HepG2 (cell line): ENCODE data around the gene MYL6B. TPM values are rescaled to one million over a fixed set of nuclear protein-coding genes. Genes with fewer than 3 reads are reported as not detected.

Experiments used
- ATF5 ChIP-seq: sonication (generic); formaldehyde crosslinking; IDR thresholded peaks from 2 replicates; pipeline ENCODE4 v1.4.0; 2020; ENCODE audit warnings: mild to moderate bottlenecking, low read depth, missing genetic modification reagents
- ESRRA ChIP-seq: sonication (generic); formaldehyde crosslinking; IDR thresholded peaks from 2 replicates; pipeline ENCODE4 v1.5.1; 2020; ENCODE audit warnings: mild to moderate bottlenecking, low read depth, missing genetic modification reagents
- HDAC2 ChIP-seq: sonication (generic); formaldehyde crosslinking; IDR thresholded peaks from 2 replicates; pipeline ENCODE4 v1.4.0; 2020; ENCODE audit warnings: missing genetic modification reagents
- HMGXB3 ChIP-seq: sonication (generic); formaldehyde crosslinking; IDR thresholded peaks from 2 replicates; pipeline ENCODE4 v1.4.0; 2020; ENCODE audit warnings: missing genetic modification reagents, borderline replicate concordance
- HNRNPK ChIP-seq: fragments of 200-400 bp; formaldehyde crosslinking; IDR thresholded peaks from 2 replicates; pipeline ENCODE4 v1.6.1; 2018; ENCODE audit warnings: low read length, low read depth, moderate library complexity, mild to moderate bottlenecking; ENCODE audit not compliant: poor library complexity, severe bottlenecking
- JDP2 ChIP-seq: sonication (generic); formaldehyde crosslinking; IDR thresholded peaks from 2 replicates; pipeline ENCODE4 v1.8.1; 2022; ENCODE audit warnings: missing genetic modification reagents, borderline replicate concordance
- KDM5B ChIP-seq: sonication (generic); formaldehyde crosslinking; IDR thresholded peaks from 2 replicates; pipeline ENCODE4 v1.4.0; 2020; ENCODE audit warnings: missing genetic modification reagents, mild to moderate bottlenecking, borderline replicate concordance
- MATR3 ChIP-seq: sonication (generic); formaldehyde crosslinking; IDR thresholded peaks from 2 replicates; pipeline ENCODE4 v1.4.0; 2020; ENCODE audit warnings: missing genetic modification reagents
- MEIS1 ChIP-seq: sonication (generic); formaldehyde crosslinking; IDR thresholded peaks from 2 replicates; pipeline ENCODE4 v1.9.0; 2021; ENCODE audit warnings: mild to moderate bottlenecking, missing genetic modification reagents, moderate library complexity, borderline replicate concordance
- RAD51 ChIP-seq: fragments of 450-650 bp; IDR thresholded peaks from 2 replicates; pipeline ENCODE4 v1.6.1; 2016; ENCODE audit warnings: borderline replicate concordance
- RARA ChIP-seq: IDR thresholded peaks from 2 replicates; pipeline ENCODE4 v1.6.1; 2016; ENCODE audit warnings: missing genetic modification reagents, missing compliant biosample characterization
- SALL2 ChIP-seq: sonication (generic); formaldehyde crosslinking; IDR thresholded peaks from 2 replicates; pipeline ENCODE4 v1.8.1; 2023; ENCODE audit warnings: mild to moderate bottlenecking, missing genetic modification reagents, inconsistent platforms
- SATB2 ChIP-seq: sonication (generic); formaldehyde crosslinking; IDR thresholded peaks from 2 replicates; pipeline ENCODE4 v1.5.0; 2020; ENCODE audit warnings: missing genetic modification reagents
- THAP11 ChIP-seq: IDR thresholded peaks from 2 replicates; pipeline ENCODE4 v1.6.1; 2016; ENCODE audit warnings: missing biosample characterization, missing genetic modification reagents
- TOPORS ChIP-seq: sonication (generic); formaldehyde crosslinking; IDR thresholded peaks from 2 replicates; pipeline ENCODE4 v1.8.0; 2023; ENCODE audit warnings: mild to moderate bottlenecking, missing genetic modification reagents
- ZFP1 ChIP-seq: IDR thresholded peaks from 2 replicates; pipeline ENCODE4 v1.6.1; 2016
- ZIK1 ChIP-seq: sonication (generic); formaldehyde crosslinking; IDR thresholded peaks from 2 replicates; pipeline ENCODE4 v1.5.0; 2020; ENCODE audit warnings: mild to moderate bottlenecking, low read depth, missing genetic modification reagents, borderline replicate concordance
- ZKSCAN1 ChIP-seq: fragments of 150-350 bp; IDR thresholded peaks from 2 replicates; pipeline ENCODE4 v1.6.1; 2014; ENCODE audit warnings: low read length
- ZNF234 ChIP-seq: sonication (generic); formaldehyde crosslinking; conservative IDR thresholded peaks from 2 replicates; pipeline ENCODE4 v1.5.1; 2020; ENCODE audit warnings: mild to moderate bottlenecking, missing genetic modification reagents
- ZNF3 ChIP-seq: IDR thresholded peaks from 2 replicates; pipeline ENCODE4 v1.7.0; 2017; ENCODE audit warnings: inconsistent platforms
- ZNF33A ChIP-seq: sonication (generic); formaldehyde crosslinking; IDR thresholded peaks from 2 replicates; pipeline ENCODE4 v1.5.1; 2020; ENCODE audit warnings: missing genetic modification reagents, mild to moderate bottlenecking, moderate library complexity, borderline replicate concordance
- ZNF513 ChIP-seq: sonication (generic); formaldehyde crosslinking; conservative IDR thresholded peaks from 2 replicates; pipeline ENCODE4 v1.5.0; 2020; ENCODE audit warnings: missing genetic modification reagents
- ZNF556 ChIP-seq: sonication (generic); formaldehyde crosslinking; IDR thresholded peaks from 2 replicates; pipeline ENCODE4 v1.4.0; 2020; ENCODE audit warnings: mild to moderate bottlenecking, missing genetic modification reagents, borderline replicate concordance
- ZNF557 ChIP-seq: sonication (generic); formaldehyde crosslinking; IDR thresholded peaks from 2 replicates; pipeline ENCODE4 v1.4.0; 2020; ENCODE audit warnings: missing genetic modification reagents
- ZNF652 ChIP-seq: IDR thresholded peaks from 2 replicates; pipeline ENCODE4 v1.6.1; 2016; ENCODE audit warnings: low read depth, borderline replicate concordance
- ZNF746 ChIP-seq: sonication (generic); formaldehyde crosslinking; IDR thresholded peaks from 2 replicates; pipeline ENCODE4 v1.8.0; 2022; ENCODE audit warnings: mild to moderate bottlenecking, missing genetic modification reagents
- polyA plus RNA-seq, 8 experiments: library from polyadenylated mRNA; depleted of rRNA in 3 of 8; stranded (reverse) in 7 of 8; unstranded in 1 of 8; fragments of >200 nt; fragmentation: Illumina TruSeq in 4 of 8; extraction: Trizol in 4 of 8; gene quantifications; 2 replicates each; pipeline versions ENCODE4 v1.2.1 to v1.2.3, GENCODE V29; 2011 to 2016; ENCODE audit warnings: low read depth in 4 of 8, missing spikeins in 1 of 8, mixed read lengths in 1 of 8; ENCODE audit not compliant: insufficient read depth in 1 of 8
- total RNA-seq, 5 experiments: library from RNA; depleted of rRNA; stranded (reverse); fragments of >200 nt; fragmentation: Illumina TruSeq; extraction: Trizol; gene quantifications; 2 replicates each; pipeline ENCODE4 v1.2.3, GENCODE V29; 2016; ENCODE audit warnings: low read depth in 1 of 5

The MYL6B gene
- total and polyA plus RNA-seq, 2 of the 13 experiments (the other 11 are each of a cell fraction or from before 2014, with no cell fraction given), result 75.7 to 88.7 TPM

- TF ChIP-seq ZNF513 (CRISPR knock-in tag), result no peak
- TF ChIP-seq ZNF652 (CRISPR knock-in tag), result no peak; the same call in 1 of the 2 replicates
- TF ChIP-seq ATF5 (CRISPR knock-in tag), result no peak
- TF ChIP-seq HMGXB3 (CRISPR knock-in tag), result no peak
- TF ChIP-seq ZFP1 (CRISPR knock-in tag), result no peak
- no peak for TF ChIP-seq RAD51
- peak; percentile 34; the same call in 1 of the 2 replicates for TF ChIP-seq HDAC2
- TF ChIP-seq ZNF33A (CRISPR knock-in tag), result no peak
- no peak for TF ChIP-seq SATB2 (CRISPR knock-in tag)
- no peak for TF ChIP-seq ZNF3
- TF ChIP-seq HNRNPK, result peak; percentile 56
- no peak for TF ChIP-seq JDP2 (CRISPR knock-in tag)
- TF ChIP-seq RARA (CRISPR knock-in tag), result no peak
- TF ChIP-seq MEIS1 (CRISPR knock-in tag), result no peak
- TF ChIP-seq ZNF234, result no peak
- 0 out of 2 replicates have a peak, but pooled peaks have one; percentile 38 for TF ChIP-seq KDM5B (CRISPR knock-in tag)
- no peak for TF ChIP-seq ESRRA (CRISPR knock-in tag)
- TF ChIP-seq ZKSCAN1, result peak; percentile 45; the same call in 1 of the 2 replicates
- no peak for TF ChIP-seq ZIK1 (CRISPR knock-in tag)
- no peak; the same call in 1 of the 2 replicates for TF ChIP-seq SALL2 (CRISPR knock-in tag)
- no peak for TF ChIP-seq MATR3
- TF ChIP-seq ZNF557 (CRISPR knock-in tag), result no peak
- TF ChIP-seq THAP11 (CRISPR knock-in tag), result no peak
- TF ChIP-seq ZNF746 (CRISPR knock-in tag), result peak; percentile 48; the same call in 1 of the 2 replicates
- TF ChIP-seq ZNF556 (CRISPR knock-in tag), result no peak
- TF ChIP-seq TOPORS (CRISPR knock-in tag), result no peak
Observed at GRCh38 chr12:56189099-56189917, 36.9 kb downstream of the MYL6B start, which contains the start of gene SMARCC2 (continued).
